ENCODE data around the gene CHST3.

The CHST3 gene

GRCh38 chr10:72059843-72060822 lies 95.9 kb downstream of the CHST3 start:
- DNase-seq = no peak

DNA sequence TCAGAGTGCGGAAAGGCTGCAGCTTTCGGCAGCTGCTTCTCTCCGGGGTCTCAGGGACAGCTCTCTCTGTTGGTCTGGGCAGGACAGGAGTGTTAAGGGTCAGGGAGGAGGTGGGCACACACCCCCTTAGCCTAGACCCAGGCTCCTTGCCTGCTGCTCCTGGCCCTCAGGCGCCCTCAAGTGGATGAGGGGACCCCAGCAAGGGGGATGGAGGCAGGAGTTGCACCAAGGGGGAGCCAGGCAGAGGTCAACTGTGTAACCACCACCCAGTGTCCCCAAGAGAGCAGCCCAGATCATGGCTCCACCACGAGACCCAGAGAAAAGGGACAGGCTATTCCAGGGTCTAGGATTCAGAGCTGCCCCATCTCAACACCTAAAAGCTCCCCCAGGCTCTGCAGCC lies 97.3 kb downstream of the CHST3 start:
- no peak for DNase-seq

- no peak for DNase-seq
These were observed 97.7 kb downstream of the CHST3 start for GRCh38 chr10:72061930-72062329.

DNA sequence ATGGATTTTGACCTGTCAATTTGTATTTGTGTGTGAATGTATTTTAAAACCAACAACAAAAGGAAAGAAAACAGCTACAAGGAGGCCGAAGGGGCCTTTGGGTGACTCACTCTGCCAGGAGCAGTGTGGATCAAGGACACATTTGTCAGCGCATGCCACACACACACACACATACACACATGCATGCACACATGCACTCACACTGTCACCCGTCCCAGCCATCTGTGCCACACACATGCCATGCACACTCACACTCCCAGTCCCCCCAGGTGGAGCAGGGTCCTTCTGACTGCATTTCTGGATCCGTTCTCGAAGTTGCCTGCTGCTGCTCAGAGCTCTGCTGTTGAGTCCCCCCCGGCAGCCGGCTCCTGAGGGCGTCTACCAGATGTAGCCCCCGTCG lies 98.2 kb downstream of the CHST3 start:
- no peak for DNase-seq
